HG02763 (cell line): ENCODE data around the gene EED.
"Not testable (repeated sequence)": the region's sequence is repeated elsewhere in the genome, so short reads cannot be mapped to it uniquely, and the experiment has no call there.

Experiments
- ATAC-seq: cut with Tn5 transposase; IDR thresholded peaks from one replicate; pipeline ENCODE4 v1.9.1; 2021; ENCODE audit warnings: mild to moderate bottlenecking, moderate library complexity; ENCODE audit not compliant: unreplicated experiment

Gene EED

DNA sequence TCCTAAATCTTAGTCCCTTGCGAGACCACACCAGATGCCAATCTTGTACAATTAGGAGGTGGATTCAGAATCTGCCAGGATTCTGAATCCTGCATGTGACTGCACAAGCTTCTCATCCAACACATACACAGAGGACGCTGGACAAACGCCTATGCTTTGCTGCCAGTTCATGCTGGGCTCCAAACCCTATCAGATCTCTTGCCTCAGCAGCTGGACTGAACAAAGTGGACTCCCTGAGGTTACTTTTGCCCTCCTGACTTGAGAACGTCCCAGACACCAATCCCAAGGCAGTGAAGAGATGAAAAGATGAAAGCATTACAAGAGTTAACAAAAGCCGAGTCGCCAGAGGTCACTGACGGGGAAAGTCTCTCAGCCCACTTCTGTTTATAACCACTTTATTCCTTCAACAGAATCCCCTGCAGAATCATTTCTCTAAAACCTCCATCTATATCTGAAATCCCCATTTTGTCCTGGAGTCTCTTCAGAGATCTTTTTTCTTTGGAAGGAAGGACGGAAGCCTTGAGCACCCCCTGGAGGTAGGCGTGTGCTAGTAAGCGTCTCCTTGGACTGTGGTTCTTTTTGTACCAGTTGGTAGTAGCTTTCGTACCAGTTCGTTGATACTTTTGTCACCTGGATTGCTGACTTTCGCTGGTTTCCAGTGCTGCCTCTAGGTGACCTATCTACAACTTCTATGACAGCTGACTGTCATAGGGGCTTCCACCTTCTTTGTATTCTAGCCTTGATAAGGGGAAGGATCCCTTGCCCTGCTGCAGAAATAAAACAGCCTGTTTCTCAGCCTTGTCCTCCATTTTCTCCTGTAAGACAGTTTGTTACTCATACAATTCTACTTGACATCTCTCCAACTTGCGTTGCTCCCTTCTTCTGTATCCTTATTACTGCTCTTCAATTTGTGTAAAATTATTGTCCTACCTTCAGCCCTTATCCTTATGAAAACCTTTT is 26.1 kb upstream of the EED start:
- ATAC-seq = peak; percentile 46

DNA sequence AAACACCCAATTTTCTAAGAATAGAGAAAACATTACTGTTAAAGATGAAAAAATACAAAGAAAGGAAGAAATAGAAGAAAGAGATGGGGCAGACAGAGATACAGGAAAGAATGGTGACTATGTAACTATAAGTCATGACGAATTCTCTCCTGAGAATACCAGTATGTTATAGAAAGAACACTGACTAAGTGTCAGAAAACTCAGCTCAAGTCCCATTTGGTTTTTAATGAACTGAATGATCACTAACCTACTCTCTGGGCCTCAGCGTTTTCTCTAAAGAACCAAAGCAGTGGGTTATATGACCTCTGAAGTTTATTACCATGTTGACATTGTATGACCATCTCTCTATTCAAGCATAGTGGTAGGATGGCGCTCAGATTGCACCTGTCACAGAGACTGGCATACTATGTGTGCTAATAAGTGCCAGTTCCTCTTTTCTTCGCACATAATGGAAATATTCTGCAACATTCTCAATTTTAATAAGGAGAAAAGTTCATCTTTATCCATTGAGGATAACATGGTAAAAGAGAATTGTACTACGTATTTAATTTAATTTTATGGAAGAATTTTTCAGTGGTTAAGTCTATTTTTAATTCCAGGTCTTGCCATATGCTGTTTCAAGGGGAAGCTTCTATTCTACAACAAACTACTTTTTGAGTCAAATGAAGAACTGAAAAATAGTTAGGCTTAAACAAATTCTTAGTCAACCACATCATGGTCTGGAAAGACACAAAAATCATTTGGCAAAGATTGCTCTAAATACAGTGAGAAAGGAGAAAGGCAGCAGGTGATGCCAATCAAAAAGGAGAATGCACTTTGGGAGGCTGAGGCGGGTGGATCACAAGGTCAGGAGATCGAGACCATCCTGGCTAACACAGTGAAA is 25.0 kb upstream of the EED start:
- peak; percentile 62 for ATAC-seq

DNA sequence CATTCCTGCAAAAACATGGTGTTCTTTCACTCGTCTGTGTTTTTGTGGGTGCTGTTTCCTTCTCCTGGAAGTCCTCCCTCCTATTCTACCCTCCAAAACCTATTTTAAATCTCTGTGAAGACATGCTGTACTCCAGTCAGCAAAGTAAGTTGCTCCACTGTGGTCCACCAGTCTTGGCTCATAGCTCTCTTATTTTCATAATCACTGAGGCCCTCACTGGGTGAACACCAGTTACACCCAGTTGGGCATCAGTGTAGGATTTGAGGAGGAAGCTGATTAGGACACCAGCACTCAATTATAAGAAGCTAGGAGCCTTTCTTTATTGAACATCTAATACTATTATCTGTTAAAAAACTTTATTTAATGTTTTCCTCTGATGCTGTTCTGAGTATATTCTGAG is 23.9 kb upstream of the EED start:
- no peak for ATAC-seq

DNA sequence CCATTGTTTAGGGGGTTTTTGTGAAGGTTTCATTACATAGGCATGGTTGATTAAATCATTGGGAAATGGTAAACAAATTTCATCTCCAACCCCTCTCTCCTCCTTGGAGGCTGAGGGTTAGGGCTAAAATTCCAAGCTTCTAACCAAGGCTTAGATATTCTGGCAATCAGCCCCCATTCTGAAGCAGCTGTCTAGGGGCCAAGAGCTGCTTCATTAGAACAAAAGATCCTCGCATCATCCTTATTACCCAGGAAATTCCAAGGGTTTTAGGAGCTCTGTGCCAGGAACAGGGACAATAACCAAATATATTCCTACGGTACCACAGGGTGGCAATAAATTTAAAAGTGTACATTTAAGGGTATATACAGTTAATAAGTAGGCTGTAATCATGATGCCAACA is 22.5 kb upstream of the EED start:
- ATAC-seq = no peak

DNA sequence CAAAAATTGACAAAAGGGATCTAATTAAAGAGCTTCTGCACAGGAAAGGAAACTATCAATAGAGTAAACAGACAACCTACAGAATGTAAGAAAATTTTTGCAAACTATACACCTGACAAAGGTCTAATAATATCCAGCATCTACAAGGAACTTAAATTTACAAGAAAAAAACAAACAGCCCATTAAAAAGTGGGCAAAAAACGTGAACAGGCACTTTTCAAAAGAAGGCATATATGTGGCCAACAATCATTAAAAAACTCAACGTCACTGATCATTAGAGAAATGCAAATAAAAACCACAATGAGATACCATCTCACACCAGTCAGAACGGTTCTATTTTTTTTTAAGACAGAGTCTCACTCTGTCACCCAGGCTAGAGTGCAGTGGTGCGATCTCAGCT is 20.0 kb upstream of the EED start:
- ATAC-seq = not testable (repeated sequence)

DNA sequence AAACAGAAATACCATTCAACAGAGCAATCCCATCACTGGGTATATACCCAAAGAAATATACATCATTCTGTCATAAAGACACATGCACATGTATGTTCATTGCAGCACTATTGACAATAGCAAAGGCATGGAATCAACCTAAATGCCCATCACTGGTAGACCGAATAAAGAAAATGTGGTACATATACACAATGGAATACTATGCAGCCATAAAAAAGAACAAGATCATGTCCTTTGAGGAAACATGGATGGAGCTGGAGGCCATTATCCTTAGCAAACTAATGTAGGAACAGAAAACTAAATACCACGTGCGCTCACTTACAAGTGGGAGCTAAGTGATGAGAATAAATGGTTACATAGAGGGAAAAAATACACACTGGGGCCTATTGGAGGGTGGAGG is 19.2 kb upstream of the EED start:
- ATAC-seq = not testable (repeated sequence)

DNA sequence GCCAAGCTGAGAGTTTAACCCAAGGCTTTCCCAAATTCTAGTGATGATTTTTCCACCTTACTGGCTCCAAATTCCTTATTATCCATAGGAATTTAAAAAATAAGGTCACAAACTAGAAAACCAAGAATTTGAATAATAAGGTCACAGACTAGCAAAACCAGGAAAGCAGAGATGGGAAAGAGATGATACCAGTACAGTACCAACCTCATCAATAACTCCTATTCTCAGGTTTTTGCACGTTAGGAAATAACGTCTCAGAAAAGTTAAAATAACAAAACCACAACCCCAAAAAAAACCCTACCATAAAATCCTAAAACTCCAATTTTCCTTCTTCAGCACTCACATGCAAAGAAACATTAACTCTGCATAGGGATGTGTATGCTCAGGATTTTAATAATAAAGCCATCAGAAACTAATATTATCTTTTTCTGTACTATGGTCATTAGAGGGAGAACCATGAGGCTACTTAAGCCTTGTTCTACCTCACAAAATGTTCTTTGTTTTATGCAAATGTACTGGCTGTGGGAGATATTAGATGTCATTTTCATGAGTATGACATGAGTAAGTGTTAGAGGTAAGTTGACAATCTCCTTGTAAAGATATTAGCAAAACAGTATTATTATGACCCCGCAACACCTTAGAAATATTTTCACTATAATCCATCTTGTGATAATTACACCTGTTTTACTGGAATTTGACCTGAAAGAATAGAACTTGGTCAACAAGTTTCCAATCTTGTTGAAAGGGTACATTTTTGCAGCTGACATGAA is 16.1 kb upstream of the EED start:
- ATAC-seq = peak; percentile 50

DNA sequence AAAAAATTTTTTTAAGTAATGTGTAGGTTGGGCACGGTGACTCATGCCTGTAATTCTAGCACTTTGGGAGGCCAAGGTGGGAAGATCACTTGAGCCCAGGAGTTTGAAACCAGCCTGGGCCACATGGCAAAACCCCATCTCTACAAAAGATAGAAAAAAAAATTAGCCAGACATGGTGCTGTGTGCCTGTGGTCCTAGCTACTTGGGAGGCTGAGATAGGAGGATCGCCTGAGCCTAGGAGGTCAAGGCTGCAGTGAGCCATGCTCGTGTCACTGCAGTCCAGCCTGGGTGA is 15.6 kb upstream of the EED start:
- peak; percentile 20 for ATAC-seq

DNA sequence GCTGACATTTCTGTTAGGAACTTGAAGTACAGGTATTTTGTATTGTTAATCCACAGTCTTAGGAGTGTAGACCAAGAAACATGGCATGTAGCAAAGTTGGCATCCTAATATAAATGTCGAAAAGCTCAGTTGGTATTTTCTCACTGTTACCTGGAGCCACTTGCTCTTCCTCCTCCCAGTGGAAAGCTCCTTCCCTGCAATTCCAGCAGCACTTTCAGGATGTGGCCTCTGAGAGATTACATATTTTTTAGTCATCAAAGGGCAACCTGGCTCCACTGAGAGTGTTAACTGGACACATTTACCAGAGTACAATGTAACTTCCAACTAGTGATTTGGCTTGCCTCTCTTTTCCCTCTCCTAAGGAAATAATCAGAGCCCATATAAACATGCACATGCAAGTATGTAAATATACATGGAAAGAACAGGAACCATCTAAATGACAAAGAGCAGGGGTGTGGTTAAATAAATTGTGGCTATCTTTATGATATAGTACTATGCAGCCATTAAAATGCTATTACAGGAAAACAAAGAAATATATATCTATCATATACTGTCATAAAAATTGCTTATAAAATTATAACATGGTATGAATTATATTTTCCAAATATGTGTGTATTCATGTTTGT is 14.3 kb upstream of the EED start:
- ATAC-seq = no peak

DNA sequence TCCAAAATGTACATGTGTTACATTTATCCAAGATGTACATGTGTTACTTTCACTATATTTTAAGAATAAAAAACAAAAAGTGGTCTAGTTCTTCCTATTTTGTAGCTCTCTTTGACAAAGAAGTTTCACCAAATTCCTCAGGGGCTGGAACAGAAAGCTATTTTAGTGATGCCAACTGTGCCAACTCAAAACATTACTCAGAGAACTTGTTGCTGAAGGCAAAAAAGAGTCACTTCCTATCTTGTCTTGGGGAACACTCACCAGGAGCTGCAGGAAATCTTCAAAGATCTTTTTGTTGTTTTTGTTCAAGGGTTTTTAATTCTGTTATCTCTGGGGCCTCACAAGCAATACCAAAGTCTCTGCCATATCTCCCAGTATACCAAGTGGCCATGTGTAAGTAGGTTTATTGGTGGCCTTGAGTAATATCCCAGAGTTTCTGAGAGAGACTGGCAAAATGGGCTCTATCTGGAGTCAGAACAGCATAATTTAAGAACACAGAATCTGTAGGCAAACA is 13.6 kb upstream of the EED start:
- ATAC-seq = no peak

DNA sequence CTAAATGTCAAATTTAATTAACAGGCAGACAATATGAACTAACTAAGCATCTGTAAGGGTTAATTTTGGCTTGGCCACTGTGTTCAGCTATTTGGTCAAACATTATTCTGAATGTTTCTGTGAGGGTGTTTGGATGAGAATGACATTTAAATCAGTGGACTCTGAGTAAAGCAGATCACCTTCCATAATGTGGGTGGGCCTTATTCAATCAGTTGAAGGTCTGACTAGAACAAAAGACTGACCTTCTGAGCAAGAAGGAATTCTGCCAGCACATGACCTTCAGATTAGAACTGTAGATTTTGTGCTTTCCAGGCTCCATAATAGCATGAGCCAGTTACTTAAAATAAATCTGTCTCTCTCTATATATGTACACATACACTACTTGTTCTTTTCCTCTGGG is 12.0 kb upstream of the EED start:
- no peak for ATAC-seq

DNA sequence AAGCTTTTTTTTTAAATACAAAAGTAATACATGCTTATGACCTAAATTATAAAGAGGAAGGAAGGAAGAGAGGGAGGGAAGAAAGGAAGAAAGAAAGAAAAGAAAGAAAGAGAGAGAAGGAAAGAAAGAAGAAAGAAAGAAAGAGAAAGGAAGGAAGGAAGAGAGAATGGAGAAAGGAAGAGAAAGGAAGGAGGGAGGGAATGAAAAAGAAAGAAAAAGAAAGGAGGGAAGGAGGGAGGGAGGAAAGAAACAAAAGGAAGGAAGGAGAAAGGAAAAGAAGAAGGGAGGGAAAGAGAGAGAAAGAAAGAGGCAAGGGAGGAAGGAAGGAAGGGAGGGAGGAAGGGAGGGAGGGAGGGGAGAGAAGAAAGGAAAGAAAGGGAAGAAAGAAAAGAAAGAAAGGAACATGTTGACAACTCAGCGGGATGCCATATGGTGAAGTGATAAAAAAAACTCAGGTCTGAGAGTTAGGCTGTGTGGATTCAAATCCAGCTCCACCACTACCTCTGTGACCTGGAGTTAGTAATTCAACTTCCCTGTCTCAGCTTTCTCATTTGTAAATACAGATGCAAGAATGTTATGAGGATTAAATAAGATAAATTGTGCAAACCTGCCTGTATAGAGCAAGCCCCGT is 9.6 kb upstream of the EED start:
- no peak for ATAC-seq

DNA sequence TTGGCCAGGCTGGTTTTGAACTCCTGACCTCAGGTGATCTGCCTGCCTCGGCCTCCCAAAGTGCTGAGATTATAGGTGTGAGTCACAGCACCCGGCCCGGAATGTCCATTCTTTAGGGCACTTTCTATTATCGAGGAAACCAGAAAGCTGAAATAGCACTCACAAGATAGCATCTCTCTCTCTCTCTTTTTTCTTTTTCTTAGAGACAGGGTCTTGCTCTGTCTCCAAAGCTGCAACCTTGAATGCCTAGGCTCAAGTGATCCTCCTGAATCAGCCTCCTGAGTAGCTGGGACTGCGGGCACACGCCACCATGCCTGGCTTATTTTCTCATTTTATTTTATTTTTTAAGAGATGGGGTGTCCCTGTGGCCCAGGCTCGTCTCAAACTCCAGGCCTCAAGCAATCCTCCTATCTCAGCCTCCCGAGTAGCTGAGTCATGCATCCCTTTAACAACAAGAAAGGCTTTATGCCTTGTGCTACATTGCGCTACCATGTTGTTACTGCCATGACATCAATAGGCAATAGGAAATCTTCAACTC is 7.2 kb upstream of the EED start:
- ATAC-seq = no peak

DNA sequence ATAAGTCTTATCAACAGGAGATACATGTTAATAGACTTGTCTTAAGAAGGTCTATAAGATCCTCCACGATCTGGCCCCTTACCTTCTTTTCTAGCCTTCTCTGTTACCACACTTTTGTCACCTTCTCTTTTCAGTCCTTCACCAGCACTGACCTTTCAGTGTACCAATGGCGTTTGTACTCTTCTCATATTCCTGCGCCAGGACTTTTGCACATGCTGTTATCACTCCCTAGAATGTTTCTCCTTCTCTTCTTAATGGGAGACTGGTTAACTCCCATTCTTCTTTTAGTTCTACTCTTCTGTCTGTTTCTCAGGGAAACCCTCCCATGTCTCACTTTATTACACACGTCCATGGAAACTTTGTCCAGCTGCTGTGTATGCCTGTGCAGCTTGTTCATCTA is 4.4 kb upstream of the EED start:
- ATAC-seq = no peak

DNA sequence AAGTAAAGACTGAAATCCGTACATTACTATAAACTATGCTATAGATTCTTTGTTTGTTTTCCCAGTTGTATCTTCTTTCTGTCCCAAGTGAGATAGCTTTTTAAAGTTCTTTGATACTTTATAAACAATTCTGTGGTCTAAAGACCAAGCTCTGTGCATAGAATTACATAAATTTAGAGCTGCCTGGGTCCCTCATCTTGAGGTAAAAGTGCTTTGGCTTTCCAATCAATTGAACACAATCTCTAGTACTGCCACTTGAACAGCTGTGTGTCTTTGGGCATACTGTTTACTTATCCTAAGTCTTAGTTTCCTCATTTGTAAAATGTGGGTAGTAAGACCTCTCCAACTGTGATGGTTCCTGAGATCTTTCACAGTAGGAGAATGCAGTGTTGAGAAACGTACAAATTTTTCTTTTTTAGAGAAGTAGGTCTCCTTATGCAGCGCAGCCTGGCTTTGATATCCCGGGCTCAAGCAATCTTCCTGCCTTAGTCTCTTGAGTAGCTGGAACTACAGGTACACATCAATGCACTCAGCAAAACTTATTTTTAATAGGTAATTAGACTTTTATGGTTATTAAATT is 2.5 kb upstream of the EED start:
- no peak for ATAC-seq

DNA sequence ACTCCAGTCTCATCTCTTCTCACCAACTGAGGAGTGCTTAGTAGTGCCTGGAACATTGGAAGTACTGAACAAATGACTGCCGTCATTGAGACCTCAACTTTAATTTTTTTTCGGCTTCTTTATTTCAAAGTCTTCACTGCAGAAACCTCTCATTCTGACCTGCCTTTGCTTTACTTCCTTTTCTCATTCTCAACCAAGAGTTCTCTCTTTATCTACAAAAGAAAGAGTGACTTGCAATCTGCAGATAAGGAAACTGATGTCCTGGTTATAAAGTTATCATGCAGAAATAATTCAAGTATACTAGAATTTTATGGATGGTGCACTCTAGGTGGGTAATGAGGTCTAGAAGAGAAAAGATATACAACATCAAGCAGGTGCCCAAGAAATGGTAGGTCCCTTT is 1.2 kb upstream of the EED start:
- no peak for ATAC-seq

DNA sequence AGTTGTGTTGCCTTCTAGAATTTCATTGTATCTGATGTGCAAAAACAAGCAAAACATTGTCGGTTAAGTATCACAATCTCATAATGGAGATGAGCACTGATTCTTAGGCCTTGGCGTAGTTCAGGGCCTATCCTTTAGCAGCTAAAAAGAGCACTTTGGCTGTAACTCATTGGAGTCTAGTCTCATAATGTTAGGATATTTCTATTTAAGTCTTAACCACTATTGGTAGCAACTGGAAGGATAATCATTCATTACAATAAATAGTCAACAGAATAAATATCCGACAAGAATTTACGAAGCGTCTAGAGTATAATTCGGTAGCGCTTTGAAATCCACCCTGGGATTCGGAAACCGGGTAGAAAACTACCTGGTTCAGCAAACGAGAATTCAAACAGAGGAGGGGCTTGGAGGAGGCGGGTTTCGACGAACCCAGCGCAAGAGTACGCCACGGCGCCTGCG is 461 bp upstream of the EED start:
- peak; percentile 68 for ATAC-seq

DNA sequence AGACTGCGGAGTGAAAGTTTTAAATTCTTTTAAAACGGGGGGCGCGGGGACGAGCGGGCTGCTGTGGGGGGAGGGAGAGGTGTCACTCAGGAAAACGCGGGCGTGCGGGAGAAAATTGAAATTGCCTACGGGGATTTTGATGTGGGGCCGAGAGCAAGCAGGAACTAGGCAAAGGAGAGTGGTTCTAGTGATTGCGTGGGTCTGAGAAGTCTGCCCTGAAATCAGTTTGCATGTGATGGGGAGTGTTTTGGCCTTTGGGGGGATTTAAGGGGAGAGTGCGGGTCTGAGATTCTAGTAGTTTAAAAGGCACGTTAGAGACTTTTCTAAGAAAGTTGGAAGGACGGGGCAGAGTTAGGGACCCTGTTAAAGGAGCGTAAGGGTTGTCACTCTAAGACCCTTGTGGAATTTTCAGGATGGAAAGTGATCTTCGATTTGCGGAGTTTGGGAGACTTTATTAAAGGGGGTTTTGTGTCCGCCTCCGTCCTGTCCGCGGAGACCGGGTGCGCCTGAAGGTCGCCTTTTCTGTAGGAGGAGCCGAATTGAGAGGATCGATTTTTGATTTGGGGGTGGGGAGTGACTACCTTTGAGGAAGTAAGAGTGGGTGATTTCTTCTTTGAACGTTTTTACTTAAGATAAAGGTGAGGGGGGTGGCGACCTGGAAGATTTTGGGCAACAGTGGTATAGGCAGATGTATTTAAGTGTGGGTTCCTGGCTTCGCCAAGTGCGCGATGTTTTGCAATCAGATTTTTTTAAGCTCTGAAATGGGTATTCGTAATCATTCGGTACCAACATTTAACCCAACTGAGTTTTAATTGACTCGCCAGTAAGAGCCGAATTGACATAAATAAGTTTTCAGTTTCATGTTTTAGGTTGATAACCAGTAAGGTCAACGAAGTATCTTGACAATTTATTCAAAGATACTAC is 1.1 kb downstream of the EED start:
- peak; percentile 0 for ATAC-seq
